ENCODE data around the gene NR1H3. TPM values are rescaled to one million over a fixed set of nuclear protein-coding genes. Genes with fewer than 3 reads are reported as not detected.
A peak's percentile ranks its signal among the peaks of the same experiment; 100 is the strongest.

NR1H3 gene
- total RNA-seq, 2 donors from 2014 or later: 31.8 to 34.2 TPM

GRCh38 chr11:47248304-47248663, 9.5 kb upstream of the NR1H3 start:
- peaks cover 8% of the 10 kb centered on the region for H3K4me1 ChIP-seq (replicated peaks)
- peaks cover 0 to 11% of the 10 kb centered on the region in 2 donors for H3K36me3 ChIP-seq
- TF ChIP-seq CTCF (IDR thresholded peaks at IDR 0.05) (no peak), POLR2A (IDR thresholded peaks at IDR 0.05) (no peak), POLR2AphosphoS5 (IDR thresholded peaks at IDR 0.05) (no peak)
- H3K9me3 ChIP-seq: no peaks in the 10 kb centered on the region
- H3K4me3 ChIP-seq: peak overlapping the region; percentile 68 to 72
- peak overlapping the region; percentile 78 to 82 for H3K27ac ChIP-seq
- H3K27me3 ChIP-seq (replicated peaks; ENCODE audit: insufficient read depth): no peaks in the 10 kb centered on the region
- no peak for DNase-seq (ENCODE audit: low spot score)
- intact Hi-C loops (cut with DNase I): loop anchor here (2.0 kb wide), 1 partner anchor 33 kb away; the partner anchor contains the start of gene DDB2
- under 1% methylated on average over 7 of the region's 7 CpGs for WGBS

GRCh38 chr11:47248664-47249377, 9.0 kb upstream of the NR1H3 start, which contains the start of gene ACP2:
Gene ACP2, minus strand, starts transcription at chr11:47248814. Its CDS starts 25 bp downstream, at chr11:47248789.
- Histone ChIP-seq H3K36me3 (peaks cover 0 to 11% of the 10 kb centered on the region in 2 donors), H3K4me3 (peak within 1 kb of the TSS; percentile 68 to 72), H3K27me3 (replicated peaks; ENCODE audit: insufficient read depth) (no peaks in the 10 kb centered on the region), H3K4me1 (replicated peaks) (peaks cover 5% of the 10 kb centered on the region), H3K27ac (peak within 1 kb of the TSS; percentile 78 to 82), H3K9me3 (no peaks in the 10 kb centered on the region)
- DNase-seq (ENCODE audit: low spot score): peak; percentile 90
- intact Hi-C loops (cut with DNase I): loop anchor here (2.0 kb wide), 1 partner anchor 34 kb away; the partner anchor contains the start of gene DDB2
- WGBS: 0% methylated on average over 45 of the region's 45 CpGs
- TF ChIP-seq CTCF (IDR thresholded peaks at IDR 0.05) (peak in 2 of 4 experiments; percentile 34 to 41), POLR2AphosphoS5 (IDR thresholded peaks at IDR 0.05) (peak; percentile 91), POLR2A (IDR thresholded peaks at IDR 0.05) (peak; percentile 53)

- H3K4me3 ChIP-seq: peak overlapping the region; percentile 68 to 72
- intact Hi-C loops (cut with DNase I): loop anchor here (2.0 kb wide), 1 partner anchor 35 kb away; the partner anchor contains the start of gene DDB2
- peak overlapping the region; percentile 78 to 82 for H3K27ac ChIP-seq
- H3K36me3 ChIP-seq: peaks cover 0 to 11% of the 10 kb centered on the region in 2 donors
- H3K9me3 ChIP-seq: no peaks in the 10 kb centered on the region
- no peak for DNase-seq (ENCODE audit: low spot score)
- no peak for TF ChIP-seq CTCF (IDR thresholded peaks at IDR 0.05)
- no peak for TF ChIP-seq POLR2AphosphoS5 (IDR thresholded peaks at IDR 0.05)
- no peak for TF ChIP-seq POLR2A (IDR thresholded peaks at IDR 0.05)
- H3K4me1 ChIP-seq (replicated peaks): peaks cover 5% of the 10 kb centered on the region
- 47% methylated on average over 3 of the region's 3 CpGs for WGBS
- H3K27me3 ChIP-seq (replicated peaks; ENCODE audit: insufficient read depth): no peaks in the 10 kb centered on the region
These were observed 8.4 kb upstream of the NR1H3 start for GRCh38 chr11:47249378-47249715.

- no peak overlapping the region for H3K27ac ChIP-seq
- 55% methylated on average over 3 of the region's 3 CpGs for WGBS
- no peaks in the 10 kb centered on the region for H3K36me3 ChIP-seq
- intact Hi-C loops (cut with DNase I): no loop called here
- no peaks in the 10 kb centered on the region for H3K9me3 ChIP-seq
- no peak for TF ChIP-seq POLR2AphosphoS5 (IDR thresholded peaks at IDR 0.05)
- TF ChIP-seq POLR2A (IDR thresholded peaks at IDR 0.05): no peak
- no peak for TF ChIP-seq CTCF (IDR thresholded peaks at IDR 0.05)
- DNase-seq (ENCODE audit: low spot score): no peak
- H3K4me1 ChIP-seq (replicated peaks): peaks cover 8% of the 10 kb centered on the region
- H3K4me3 ChIP-seq: no peak overlapping the region
- no peaks in the 10 kb centered on the region for H3K27me3 ChIP-seq (replicated peaks; ENCODE audit: insufficient read depth)
These were observed 6.0 kb upstream of the NR1H3 start for GRCh38 chr11:47251751-47252150.

GRCh38 chr11:47253660-47254059, 4.1 kb upstream of the NR1H3 start:
- WGBS: 78% methylated on average over 2 of the region's 2 CpGs
- Histone ChIP-seq H3K4me1 (replicated peaks) (peaks cover 20% of the 10 kb centered on the region), H3K27ac (peak overlapping the region; percentile 50 to 59), H3K36me3 (no peaks in the 10 kb centered on the region), H3K9me3 (no peaks in the 10 kb centered on the region), H3K4me3 (no peak overlapping the region), H3K27me3 (replicated peaks; ENCODE audit: insufficient read depth) (no peaks in the 10 kb centered on the region)
- intact Hi-C loops (cut with DNase I): no loop called here
- no peak for DNase-seq (ENCODE audit: low spot score)
- no peak for TF ChIP-seq POLR2A (IDR thresholded peaks at IDR 0.05)
- TF ChIP-seq CTCF (IDR thresholded peaks at IDR 0.05): no peak
- no peak for TF ChIP-seq POLR2AphosphoS5 (IDR thresholded peaks at IDR 0.05)
